MCF 10A (cell line): ENCODE results near the gene BNC2. TPM values are rescaled to one million over a fixed set of nuclear protein-coding genes. Genes with fewer than 3 reads are reported as not detected.

Experiments
- BruUV-seq: library from RNA; stranded (reverse); fragments of 400-500 nt; replicated peaks from 2 replicates; lab custom pipeline; 2021; lab: Mats Ljungman, UMichigan
- CTCF ChIA-PET: fragments of 300-600 bp; sonication (Branson Sonifier 250); formaldehyde crosslinking; extraction: SDS; loops from one replicate; lab custom pipeline; 2021; ENCODE audit warnings: antibody characterized with exemption, inconsistent platforms; lab: Yijun Ruan, JAX
- POLR2A ChIA-PET: fragments of 300-600, 350-650 bp; sonication (Branson Sonifier 250); formaldehyde crosslinking; extraction: SDS; loops from one replicate; lab custom pipeline; 2020; ENCODE audit warnings: antibody characterized with exemption, inconsistent platforms; lab: Yijun Ruan, JAX
- DNase-seq: peaks from one replicate; pipeline ENCODE4 v3.0.0-alpha.2; 2018; ENCODE audit not compliant: unreplicated experiment
- H3K27ac Mint-ChIP-seq: one replicate; pipeline ENCODE4 v1.8.0; 2022; ENCODE audit warnings: mild to moderate bottlenecking, low read depth, mixed read lengths; ENCODE audit not compliant: unreplicated experiment
- H3K27me3 Mint-ChIP-seq: one replicate; pipeline ENCODE4 v1.8.0; 2022; ENCODE audit warnings: mixed read lengths; ENCODE audit not compliant: insufficient read depth, unreplicated experiment
- H3K36me3 Mint-ChIP-seq: one replicate; pipeline ENCODE4 v1.8.0; 2022; ENCODE audit warnings: mild to moderate bottlenecking, moderate library complexity, mixed read lengths; ENCODE audit not compliant: insufficient read depth, unreplicated experiment
- H3K4me1 Mint-ChIP-seq: one replicate; pipeline ENCODE4 v1.8.0; 2022; ENCODE audit warnings: mixed read lengths; ENCODE audit not compliant: insufficient read depth, unreplicated experiment
- H3K4me3 Mint-ChIP-seq: one replicate; pipeline ENCODE4 v1.8.0; 2022; ENCODE audit warnings: mild to moderate bottlenecking, moderate library complexity, mixed read lengths; ENCODE audit not compliant: unreplicated experiment
- H3K9me3 Mint-ChIP-seq: one replicate; pipeline ENCODE4 v1.8.0; 2022; ENCODE audit warnings: mixed read lengths; ENCODE audit not compliant: unreplicated experiment
- intact Hi-C: fragments of 100-400 bp; cut with micrococcal nuclease; formaldehyde crosslinking; loops from 2 replicates; pipeline ENCODE4 v1.14.1; 2022
- total RNA-seq: library from RNA; stranded (reverse); gene quantifications from 2 replicates; pipeline ENCODE4 v1.2.3, GENCODE V29; 2022
- TF ChIP-seq, protein P1 (sequence below): fragments of 200-600 bp; IDR thresholded peaks from one replicate; pipeline ENCODE4 v1.8.0; 2022; ENCODE audit warnings: antibody characterized with exemption, mild to moderate bottlenecking; ENCODE audit not compliant: unreplicated experiment

BNC2 gene
- total RNA-seq, 1 experiment from 2014 or later: not detected

DNA sequence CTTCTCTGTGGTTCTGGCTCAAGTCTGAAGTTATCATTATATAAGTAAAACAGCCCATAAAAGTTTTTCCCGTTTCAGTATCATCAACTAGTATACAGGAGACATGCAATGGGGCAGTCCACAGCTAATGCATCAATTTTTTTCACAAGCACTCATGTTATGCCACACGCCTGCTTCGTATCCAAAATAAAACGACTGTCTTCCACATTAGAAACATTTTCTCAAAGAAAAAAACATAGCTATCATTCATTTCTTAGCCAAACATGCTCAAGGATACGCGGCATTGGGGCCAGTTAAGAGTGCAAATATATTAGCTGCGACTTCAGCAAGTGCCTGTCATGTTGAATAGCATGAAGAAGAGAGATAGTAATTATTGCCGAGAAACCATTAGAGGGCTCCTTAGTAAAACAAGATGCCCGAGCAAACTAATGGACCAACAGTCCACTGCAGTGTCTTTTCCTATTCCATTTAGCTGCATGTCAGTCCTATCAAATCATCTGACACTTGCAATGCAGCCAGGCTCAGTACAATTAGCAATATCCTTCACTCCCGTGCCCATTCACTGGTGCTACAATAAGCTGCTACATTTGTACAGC, 68.5 kb downstream of the BNC2 start:
- H3K36me3 Mint-ChIP-seq: no peaks in the 10 kb centered on the region
- BruUV-seq: no TSS peak
- no peaks in the 10 kb centered on the region for H3K4me1 Mint-ChIP-seq
- H3K27ac Mint-ChIP-seq: no peak overlapping the region
- TF ChIP-seq, protein P1, sequence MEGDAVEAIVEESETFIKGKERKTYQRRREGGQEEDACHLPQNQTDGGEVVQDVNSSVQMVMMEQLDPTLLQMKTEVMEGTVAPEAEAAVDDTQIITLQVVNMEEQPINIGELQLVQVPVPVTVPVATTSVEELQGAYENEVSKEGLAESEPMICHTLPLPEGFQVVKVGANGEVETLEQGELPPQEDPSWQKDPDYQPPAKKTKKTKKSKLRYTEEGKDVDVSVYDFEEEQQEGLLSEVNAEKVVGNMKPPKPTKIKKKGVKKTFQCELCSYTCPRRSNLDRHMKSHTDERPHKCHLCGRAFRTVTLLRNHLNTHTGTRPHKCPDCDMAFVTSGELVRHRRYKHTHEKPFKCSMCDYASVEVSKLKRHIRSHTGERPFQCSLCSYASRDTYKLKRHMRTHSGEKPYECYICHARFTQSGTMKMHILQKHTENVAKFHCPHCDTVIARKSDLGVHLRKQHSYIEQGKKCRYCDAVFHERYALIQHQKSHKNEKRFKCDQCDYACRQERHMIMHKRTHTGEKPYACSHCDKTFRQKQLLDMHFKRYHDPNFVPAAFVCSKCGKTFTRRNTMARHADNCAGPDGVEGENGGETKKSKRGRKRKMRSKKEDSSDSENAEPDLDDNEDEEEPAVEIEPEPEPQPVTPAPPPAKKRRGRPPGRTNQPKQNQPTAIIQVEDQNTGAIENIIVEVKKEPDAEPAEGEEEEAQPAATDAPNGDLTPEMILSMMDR: no peak
- CTCF ChIA-PET: no interaction called here
- intact Hi-C loops: no loop called here
- no peak overlapping the region for H3K4me3 Mint-ChIP-seq
- DNase-seq: no peak
- H3K27me3 Mint-ChIP-seq: no peaks in the 10 kb centered on the region
- H3K9me3 Mint-ChIP-seq: no peaks in the 10 kb centered on the region
- POLR2A ChIA-PET: interaction anchor here (0.6 kb wide), 1 partner anchor 196 kb away, joined by 4 read pairs; no protein-coding TSS in a partner anchor

DNA sequence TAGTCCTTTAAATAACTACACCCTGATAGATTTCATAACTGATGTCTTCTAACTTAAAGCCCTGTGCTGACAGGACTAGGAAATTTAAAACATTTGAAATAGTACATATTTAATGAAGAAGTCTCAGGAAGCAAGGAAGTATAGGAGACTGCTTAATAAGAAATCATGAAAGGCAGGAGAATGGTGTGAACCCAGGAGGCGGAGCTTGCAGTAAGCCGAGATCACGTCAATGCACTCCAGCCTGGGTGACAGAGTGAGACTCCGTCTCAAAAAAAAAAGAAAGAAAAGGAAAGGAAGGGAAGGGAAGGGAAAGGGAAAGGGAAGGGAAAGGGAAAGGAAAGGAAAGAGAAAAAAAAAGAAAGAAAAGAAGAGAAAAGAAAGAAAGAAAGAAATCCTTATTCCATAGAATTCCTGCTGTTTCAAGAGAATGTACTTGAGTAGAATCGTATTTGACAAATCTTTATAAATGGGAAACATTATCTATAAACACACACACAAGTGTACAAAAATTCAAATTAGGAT, 74.1 kb downstream of the BNC2 start:
- H3K27me3 Mint-ChIP-seq: no peaks in the 10 kb centered on the region
- POLR2A ChIA-PET: no interaction called here
- DNase-seq: no peak
- H3K27ac Mint-ChIP-seq: no peak overlapping the region
- H3K4me1 Mint-ChIP-seq: no peaks in the 10 kb centered on the region
- H3K36me3 Mint-ChIP-seq: no peaks in the 10 kb centered on the region
- TF ChIP-seq, protein P1: no peak
- intact Hi-C loops: no loop called here
- no TSS peak for BruUV-seq
- no peaks in the 10 kb centered on the region for H3K9me3 Mint-ChIP-seq
- CTCF ChIA-PET: no interaction called here
- H3K4me3 Mint-ChIP-seq: no peak overlapping the region

DNA sequence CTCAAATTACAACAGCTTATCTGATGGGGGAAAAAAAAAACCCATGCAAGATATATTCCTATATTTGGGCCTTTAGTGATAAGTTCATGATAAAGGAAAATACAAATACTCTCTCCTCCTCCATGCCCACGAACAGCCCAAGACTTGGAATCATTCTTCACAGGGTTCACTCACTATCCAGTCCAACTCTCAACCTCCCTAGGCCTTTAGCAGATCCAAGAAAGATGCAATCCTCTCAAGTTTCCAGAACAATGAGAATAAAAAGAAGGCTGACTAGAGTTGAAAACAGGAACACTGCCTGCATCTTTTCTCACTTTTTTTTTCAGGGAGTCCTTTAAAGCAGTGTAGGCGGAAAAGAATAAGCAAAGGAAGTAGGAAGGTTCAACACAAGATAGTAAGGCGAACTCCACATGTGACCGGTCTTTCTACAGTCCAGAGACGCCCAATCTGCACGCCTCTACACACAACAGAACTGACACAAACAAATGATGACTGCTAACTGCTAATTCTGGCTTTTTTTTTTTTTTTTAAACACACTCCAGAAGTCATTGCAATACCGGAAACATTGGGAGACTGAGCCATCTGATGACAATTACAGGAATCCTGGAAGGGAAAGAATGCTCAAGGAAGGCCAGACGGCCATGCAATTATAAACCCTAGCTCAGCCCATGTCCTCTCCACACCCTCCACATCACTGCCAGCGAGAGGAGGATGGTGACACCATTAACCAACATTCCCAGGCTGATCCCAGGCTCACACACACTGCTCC, 75.4 kb downstream of the BNC2 start:
- no peaks in the 10 kb centered on the region for H3K9me3 Mint-ChIP-seq
- intact Hi-C loops: no loop called here
- BruUV-seq: no TSS peak
- POLR2A ChIA-PET: interaction anchor here (0.6 kb wide), 1 partner anchor 56 kb away, joined by 4 read pairs; no protein-coding TSS in a partner anchor
- H3K27ac Mint-ChIP-seq: no peak overlapping the region
- no peak overlapping the region for H3K4me3 Mint-ChIP-seq
- TF ChIP-seq, protein P1: no peak
- CTCF ChIA-PET: no interaction called here
- H3K27me3 Mint-ChIP-seq: no peaks in the 10 kb centered on the region
- no peak for DNase-seq
- no peaks in the 10 kb centered on the region for H3K4me1 Mint-ChIP-seq
- H3K36me3 Mint-ChIP-seq: no peaks in the 10 kb centered on the region

DNA sequence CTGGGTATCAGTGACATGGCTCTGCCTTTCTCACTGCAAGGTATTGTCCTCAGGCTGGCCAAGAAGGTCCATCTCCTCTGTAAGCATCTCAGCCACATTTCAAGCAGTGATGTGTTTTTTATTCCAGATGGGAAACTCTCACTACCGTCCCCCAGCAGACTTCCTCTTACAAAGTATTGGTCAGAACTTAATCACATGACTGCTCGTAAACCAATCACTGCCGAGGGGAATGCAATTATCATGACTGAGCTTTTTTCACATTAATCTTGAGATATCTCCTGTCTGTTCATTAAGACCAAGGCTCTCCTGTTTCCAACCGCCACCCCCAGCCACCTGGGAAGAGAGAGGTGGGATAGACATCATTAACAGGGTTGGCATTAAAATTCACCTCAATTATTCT, 76.4 kb downstream of the BNC2 start:
- ChIA-PET CTCF (no interaction called here), POLR2A (interaction anchor here (0.6 kb wide), 1 partner anchor 57 kb away, joined by 4 read pairs; no protein-coding TSS in a partner anchor)
- H3K4me3 Mint-ChIP-seq: no peak overlapping the region
- TF ChIP-seq, protein P1: no peak
- H3K27ac Mint-ChIP-seq: no peak overlapping the region
- no peaks in the 10 kb centered on the region for H3K4me1 Mint-ChIP-seq
- intact Hi-C loops: no loop called here
- H3K36me3 Mint-ChIP-seq: no peaks in the 10 kb centered on the region
- H3K9me3 Mint-ChIP-seq: no peaks in the 10 kb centered on the region
- BruUV-seq: no TSS peak
- DNase-seq: no peak
- no peaks in the 10 kb centered on the region for H3K27me3 Mint-ChIP-seq
